ENCODE results near the gene C16orf87. TPM values are rescaled to one million over a fixed set of nuclear protein-coding genes. Genes with fewer than 3 reads are reported as not detected.
"Not testable (repeated sequence)": the region's sequence is repeated elsewhere in the genome, so short reads cannot be mapped to it uniquely, and the experiment has no call there.

C16orf87 gene
- polyA plus RNA-seq, 3 donors: 26.3 to 29.1 (median 26.5) TPM

DNA sequence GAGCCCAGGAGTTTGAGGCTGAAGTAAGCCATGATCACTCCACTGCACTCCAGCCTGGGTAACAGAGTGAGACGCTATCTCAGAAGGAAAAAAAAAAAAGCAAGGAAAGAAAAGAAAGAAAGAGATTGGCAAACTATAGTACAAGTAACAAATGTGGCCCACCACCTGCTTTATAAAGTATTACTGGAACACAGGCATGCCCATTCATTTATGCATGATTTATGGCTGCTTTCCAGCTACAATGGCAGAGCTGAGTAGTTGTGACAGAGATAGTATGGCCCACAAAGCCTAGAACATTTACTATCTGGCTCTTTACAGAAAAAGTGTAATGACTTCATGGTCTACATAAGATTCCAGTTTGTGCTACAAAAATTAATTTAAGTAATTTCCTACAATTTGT, 23.6 kb downstream of the C16orf87 start:
- DNase-seq: no peak

DNA sequence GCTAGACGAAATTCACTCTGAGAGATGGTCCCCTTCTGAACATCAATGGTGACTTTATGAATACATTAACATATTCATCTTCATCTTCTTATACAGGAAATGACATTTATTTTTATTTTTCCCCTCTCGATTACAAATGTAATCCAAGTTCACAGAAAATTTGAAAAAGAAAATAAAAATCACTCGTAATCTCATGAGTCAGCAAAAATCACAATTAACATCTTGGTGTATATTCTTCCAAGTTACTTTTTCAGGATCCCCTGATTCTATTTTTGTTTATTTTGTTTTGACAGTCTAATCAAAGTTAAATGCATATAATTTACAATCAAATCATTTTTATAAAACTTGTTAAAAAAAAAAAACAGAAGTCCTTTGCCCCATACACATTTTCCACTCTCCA, 27.6 kb downstream of the C16orf87 start:
- DNase-seq: no peak

GRCh38 chr16:46801428-46802049, 29.4 kb downstream of the C16orf87 start:
- DNase-seq: no peak

DNA sequence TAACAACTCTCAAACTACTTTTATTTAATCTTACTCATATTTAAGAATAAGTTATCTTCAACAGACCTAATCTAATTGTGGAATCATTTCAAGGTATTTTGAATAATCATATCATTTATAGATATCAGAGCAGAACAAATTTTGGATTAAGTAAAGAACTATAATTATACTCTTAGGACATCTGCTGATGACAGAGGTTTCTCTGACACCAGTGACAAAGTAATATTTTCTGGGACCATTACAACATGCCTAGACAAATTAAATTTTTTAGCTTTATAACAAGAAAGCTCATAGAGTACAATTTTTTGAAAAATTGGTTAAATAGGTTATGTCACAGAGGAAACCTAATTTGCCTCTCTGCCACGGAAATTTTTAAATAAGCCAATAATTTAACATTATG, 30.5 kb downstream of the C16orf87 start:
- no peak for DNase-seq

- DNase-seq: no peak
Measured at GRCh38 chr16:46797501-46797900, 33.5 kb downstream of the C16orf87 start.

DNA sequence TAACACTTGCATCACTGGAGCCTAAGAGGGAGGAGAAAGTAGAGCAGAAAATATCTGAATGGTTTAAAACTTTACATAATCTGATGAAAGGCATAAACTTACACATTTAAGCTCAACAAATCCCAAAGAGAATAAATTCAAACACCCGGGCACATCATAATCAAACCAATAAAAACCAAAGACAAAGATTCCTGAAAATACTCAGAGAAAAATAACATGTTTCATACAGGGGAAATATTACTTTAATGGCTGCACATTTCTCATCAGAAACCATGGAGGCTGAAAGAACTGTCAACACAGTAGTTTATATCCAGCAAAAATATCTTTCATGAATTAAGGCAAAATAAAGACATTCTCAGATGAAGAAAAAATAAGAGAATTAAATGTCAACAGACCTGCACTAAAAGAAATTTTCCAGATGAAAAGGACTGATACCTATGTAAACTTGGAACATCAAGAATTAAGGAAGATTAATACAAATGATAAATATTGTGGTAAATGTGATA, 34.2 kb downstream of the C16orf87 start:
- no peak for DNase-seq

- DNase-seq: no peak
Measured at GRCh38 chr16:46793841-46794240, 37.1 kb downstream of the C16orf87 start.

GRCh38 chr16:46790599-46791270, 40.2 kb downstream of the C16orf87 start:
- no peak for DNase-seq

GRCh38 chr16:46789499-46790414, 41.2 kb downstream of the C16orf87 start:
- peak; percentile 24 for DNase-seq

DNA sequence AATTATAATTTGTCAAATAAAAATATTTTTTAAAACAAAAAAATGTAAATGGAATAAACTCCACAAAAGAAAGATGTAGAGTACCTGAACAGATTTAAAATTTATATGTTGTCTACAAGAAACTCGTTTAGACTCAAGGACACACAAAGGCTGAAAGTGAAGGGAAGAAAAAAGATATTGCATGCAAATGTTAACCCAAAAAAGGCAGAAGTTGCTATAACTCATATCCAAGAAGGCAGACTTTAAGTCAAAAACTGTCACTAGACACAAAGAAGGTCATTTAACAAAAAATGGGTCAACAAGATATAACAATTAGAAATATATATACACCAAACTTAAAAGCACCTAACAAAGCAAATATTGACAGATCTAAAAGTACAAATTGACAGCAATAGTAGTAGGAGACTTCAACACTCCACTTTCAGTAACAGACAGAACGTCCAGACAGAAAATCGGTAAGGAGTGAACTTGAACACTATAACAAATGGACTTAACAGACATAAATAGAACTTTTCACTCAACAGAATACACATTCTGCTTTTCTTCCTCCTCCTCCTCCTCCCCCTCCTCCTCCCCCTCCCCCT, 42.0 kb downstream of the C16orf87 start:
- DNase-seq: no peak

DNA sequence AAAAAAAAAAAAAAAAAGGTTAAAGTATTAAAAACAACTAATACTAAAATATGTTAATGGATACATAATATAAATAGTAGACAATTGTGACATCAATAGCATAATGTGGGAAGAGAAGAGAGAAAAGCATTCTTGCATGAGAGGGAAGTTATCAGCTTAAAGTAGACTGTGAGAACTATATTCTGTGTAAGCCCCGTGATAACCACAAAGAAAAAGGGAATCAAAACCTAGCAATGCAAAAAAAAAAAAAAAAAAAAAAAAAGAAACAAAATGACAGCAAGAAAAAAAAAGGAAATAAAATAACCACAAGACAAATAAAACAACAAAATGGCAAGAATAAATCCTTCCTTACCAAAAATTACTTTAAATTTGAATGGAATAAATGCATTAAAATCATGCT, 43.1 kb downstream of the C16orf87 start:
- no peak for DNase-seq

GRCh38 chr16:46785076-46785845, 45.7 kb downstream of the C16orf87 start:
- no peak for DNase-seq

- DNase-seq: not testable (repeated sequence)
Measured at GRCh38 chr16:46784569-46784968, 46.4 kb downstream of the C16orf87 start.

GRCh38 chr16:46783800-46784199, 47.2 kb downstream of the C16orf87 start:
- DNase-seq: no peak

DNA sequence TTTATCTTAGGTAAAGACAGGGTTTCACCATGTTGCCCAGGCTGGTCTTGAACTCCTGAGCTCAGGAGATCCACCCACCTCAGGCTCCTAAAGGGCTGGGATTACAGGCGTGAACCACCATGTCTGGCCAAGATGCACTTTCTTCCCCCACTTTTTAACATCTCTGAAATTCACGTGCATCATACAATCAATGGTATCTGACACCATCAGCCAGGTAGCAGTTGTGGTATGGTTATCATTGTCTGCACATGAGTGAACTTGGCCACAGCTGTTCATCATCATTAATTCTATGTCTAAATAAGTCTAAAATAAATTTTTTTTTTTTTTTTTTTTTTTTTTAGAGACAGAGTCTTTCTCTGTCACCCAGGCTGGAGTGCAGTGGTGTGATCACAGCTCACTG, 48.7 kb downstream of the C16orf87 start:
- no peak for DNase-seq

DNA sequence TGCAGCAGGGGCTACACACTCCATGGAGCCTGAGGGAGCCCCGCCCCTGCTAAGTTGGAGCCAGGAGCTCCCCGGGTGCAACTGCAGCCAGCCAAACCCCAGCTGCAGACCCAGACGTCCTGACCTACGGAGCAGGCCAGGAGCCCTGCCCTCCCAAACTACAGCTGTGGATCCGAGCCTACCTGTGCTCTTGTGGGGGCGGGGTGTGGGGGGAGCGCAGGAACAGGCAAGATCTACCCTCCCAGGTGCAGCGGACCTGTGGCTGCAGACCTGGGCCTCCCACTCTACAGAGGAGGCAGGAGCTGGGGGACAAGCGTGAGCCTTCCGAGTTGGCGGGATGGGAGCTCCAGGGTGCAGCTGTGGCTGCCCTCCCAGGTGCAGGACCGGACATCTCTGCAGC, 53.2 kb downstream of the C16orf87 start:
- DNase-seq: no peak

GRCh38 chr16:46775214-46775613, 55.8 kb downstream of the C16orf87 start:
- no peak for DNase-seq

- DNase-seq: no peak
Measured at GRCh38 chr16:46774743-46775177, 56.2 kb downstream of the C16orf87 start.

DNA sequence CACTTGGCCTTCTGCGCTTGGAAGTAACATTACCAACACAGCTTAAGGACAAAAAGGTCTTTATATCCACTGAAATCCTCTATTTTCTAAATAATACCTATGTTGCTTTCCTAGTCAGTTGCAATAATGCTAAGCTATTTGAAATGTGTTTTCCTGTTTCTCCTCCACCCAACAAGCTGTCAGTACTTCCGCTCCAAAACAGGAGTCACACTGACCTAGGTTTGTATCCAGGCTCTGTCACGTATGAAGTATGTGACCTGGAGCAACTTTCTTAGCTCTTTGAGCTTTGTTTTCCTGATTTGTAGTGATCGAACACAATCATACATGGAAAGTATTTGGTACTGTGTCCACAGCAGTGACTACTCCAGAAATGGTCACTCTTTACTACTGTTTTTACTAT, 58.5 kb downstream of the C16orf87 start:
- DNase-seq: no peak

DNA sequence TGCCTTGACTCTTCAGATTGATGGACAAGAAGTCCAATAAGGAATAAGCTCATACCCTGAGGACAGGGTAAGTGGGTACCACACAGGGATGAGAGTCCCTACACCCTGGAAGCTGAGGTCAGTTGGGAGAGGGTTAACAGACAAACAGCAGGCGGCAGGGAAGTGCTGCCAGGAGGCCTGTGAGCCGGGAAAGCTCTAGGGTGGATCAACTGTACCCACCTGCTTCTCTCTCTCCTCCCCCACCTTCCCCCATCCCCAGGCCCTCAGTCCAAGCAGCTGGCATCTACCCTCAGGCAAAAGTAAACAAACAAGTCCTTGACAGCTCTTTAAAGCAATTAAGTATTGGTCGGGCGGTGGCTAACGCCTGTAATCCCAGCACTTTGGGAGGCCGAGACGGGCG, 62.2 kb downstream of the C16orf87 start:
- no peak for DNase-seq

DNA sequence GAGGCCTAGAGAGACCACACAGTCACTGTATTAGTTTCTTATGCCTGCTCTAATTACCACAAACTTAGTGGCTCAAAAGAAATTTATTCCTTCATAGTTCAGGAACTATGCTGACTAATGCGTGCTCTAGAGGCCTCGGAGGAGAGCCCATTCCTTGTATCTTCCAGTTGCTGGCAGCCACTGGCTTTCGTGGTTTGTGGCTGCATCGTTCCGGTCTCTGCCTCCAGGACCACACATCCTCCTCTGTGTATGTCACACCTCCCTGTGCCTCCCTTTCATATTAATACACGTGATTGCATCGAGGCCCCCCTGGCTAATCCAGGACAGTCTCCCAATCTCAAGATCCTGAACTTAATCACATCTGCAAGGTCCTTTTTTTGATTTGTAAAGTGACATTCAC, 65.9 kb downstream of the C16orf87 start:
- no peak for DNase-seq

All from renal pelvis (tissue), 4 donors.